NK-92 (cell line): ENCODE data around the gene FBLIM1.

Experiments used
- DNase-seq: peaks from one replicate; lab custom pipeline; 2025; ENCODE audit not compliant: unreplicated experiment; lab: John Stamatoyannopoulos, UW

Gene FBLIM1

DNA sequence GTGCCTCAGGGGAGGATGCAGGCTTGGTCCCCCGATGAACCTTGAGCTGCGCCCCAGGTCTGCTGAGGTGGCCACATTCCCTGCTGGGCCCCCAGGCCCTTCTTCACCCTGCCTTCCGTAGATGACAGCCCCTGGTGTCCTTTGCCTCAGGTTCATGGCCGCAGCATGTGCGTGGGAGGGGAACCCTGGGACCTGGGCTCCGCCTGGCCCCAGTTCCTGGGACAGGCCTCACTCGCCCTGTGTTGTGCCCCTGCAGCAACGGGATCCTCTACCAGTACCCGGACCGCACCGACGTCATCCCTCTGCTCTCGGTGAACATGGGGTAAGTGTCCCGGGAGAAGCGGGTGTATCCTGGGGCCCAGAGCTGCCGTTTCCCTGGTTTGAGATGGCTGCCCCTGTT, 27.7 kb upstream of the FBLIM1 start:
- no peak for DNase-seq

DNA sequence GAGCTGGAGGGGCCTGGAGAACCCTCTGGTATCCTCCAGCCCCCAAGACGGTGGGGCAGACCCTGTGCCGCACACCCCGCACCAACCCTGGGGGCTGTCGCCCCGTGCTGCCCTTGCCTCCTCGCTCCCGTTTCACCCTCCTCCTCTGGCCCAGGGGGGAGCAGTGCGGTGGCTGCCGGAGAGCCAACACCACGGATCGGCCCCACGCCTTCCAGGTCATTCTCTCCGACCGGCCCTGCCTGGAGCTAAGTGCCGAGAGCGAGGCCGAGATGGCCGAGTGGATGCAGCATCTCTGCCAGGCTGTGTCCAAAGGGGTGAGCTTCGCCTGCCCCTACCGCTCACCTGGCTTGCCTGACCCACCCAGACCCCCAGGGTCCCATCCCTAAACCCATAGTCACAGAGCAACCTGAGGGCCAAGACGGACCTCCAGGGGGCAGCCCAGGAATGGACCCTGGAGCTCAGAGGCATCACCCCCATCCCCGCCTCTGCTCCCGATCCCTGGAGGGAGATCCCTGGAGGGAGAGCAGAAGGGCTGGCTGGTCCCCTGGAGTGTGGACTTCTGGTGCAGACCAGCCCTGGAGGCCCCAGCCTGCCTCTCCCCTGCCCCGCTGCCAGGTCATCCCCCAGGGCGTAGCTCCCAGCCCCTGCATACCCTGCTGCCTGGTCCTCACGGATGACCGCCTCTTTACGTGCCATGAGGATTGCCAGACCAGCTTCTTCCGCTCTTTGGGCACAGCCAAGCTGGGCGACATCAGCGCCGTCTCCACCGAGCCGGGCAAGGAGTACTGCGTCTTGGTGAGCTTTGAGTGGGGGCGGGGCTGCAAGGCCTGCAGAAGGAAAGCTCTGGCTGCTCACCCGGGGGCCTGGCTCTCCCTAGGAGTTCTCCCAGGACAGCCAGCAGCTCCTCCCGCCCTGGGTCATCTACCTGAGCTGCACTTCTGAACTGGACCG, 26.6 kb upstream of the FBLIM1 start:
- DNase-seq, result no peak

GRCh38 chr1:15732686-15733081, 25.9 kb upstream of the FBLIM1 start:
- no peak for DNase-seq

GRCh38 chr1:15733218-15733725, 25.3 kb upstream of the FBLIM1 start:
- DNase-seq, result no peak

- DNase-seq, result no peak
Measured at GRCh38 chr1:15733726-15734226, 24.8 kb upstream of the FBLIM1 start.

DNA sequence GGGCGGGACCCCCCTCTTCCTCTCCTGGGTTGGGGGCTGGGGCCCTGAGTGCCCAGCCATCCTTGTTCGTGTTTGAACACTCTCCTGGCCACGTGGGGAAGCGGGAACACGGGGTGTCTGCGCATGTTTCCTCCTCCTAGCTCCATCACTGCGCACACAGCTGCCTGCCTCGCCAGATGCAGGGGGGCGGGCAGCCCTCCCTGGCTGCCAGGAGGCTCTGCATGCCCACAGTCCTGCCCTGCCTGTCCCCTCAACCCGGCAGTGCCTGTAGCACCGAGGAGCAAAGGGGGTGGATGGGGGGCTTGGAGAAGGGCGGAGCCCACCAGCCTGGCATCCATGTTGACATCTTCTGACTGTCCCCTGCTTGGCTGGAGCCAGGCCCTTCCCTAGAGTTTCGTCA, 24.3 kb upstream of the FBLIM1 start:
- no peak for DNase-seq

- DNase-seq, result no peak
Measured at GRCh38 chr1:15734901-15735300, 23.7 kb upstream of the FBLIM1 start.

GRCh38 chr1:15735304-15736037, 23.1 kb upstream of the FBLIM1 start:
- DNase-seq, result no peak

DNA sequence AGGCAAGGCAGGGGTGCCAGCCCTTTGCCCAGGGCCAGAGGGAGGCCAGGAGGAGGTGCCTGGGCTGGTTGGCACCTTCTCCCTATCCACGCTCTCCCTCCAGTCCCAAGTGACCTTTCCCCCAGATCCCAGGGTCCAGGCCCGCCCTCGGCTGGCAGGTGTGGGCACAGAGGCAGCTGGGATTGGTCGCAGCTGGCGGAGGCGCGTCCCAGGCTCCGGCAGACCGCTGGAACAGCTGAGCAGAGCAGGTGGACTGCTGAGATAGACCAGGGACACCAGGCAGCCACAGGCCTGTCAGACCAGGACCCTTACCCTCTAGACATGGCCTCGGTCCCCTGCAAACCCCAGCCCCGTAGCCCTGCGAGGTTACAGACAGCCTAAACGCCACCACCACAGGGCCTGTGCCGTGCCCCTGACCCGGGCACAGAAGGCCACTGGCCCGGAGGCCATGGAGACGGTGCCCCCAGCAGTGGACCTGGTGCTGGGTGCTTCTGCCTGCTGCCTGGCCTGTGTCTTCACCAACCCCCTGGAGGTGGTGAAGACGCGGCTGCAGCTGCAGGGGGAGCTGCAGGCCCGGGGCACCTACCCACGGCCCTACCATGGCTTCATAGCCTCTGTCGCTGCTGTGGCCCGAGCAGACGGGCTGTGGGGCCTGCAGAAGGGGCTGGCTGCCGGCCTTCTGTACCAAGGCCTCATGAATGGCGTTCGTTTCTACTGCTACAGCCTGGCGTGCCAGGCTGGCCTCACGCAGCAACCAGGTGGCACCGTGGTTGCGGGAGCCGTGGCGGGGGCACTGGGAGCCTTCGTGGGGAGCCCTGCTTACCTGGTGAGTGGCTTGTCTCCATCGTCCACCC, 22.3 kb upstream of the FBLIM1 start, which contains the start of gene SLC25A34:
TSS of gene SLC25A34 (plus strand) at position 221 of the 854 bp plus-strand sequence. CDS start at position 449, 228 bp downstream.
- DNase-seq, result no peak

GRCh38 chr1:15736892-15737261, 21.7 kb upstream of the FBLIM1 start:
- no peak for DNase-seq

- no peak for DNase-seq
Measured at GRCh38 chr1:15737324-15738319, 21.0 kb upstream of the FBLIM1 start.

DNA sequence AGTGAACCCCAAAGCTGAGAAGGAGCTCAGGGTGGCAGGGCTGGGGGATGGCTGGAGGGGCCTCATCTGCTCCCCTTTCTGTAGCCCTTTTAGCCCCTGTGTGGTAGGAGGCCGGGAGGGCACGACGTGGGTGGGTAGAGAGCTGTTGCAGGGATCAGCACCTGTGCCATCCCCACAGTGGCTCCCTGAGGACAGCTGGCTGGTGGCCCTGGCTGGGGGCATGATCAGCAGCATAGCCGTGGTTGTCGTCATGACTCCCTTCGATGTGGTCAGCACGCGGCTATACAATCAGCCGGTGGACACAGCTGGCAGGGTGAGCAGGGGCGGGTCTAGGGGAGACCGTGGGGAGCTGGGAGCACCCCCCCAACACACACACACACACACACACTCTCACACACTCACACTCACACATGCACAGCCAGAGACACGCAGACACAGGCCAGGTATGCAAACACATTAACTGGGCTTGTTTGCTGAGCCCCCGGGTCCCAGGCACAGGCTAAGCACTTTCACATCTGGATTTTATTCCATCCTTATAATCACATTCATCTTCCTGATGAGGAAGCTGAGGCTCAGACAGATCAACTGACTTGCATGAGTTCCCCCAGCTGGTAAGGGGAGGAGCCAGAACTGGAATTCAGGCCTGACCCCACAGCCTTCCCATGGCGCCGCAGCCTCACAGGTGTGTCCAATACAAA, 20.0 kb upstream of the FBLIM1 start:
- no peak for DNase-seq

- DNase-seq, result no peak
Measured at GRCh38 chr1:15739259-15739658, 19.3 kb upstream of the FBLIM1 start.

DNA sequence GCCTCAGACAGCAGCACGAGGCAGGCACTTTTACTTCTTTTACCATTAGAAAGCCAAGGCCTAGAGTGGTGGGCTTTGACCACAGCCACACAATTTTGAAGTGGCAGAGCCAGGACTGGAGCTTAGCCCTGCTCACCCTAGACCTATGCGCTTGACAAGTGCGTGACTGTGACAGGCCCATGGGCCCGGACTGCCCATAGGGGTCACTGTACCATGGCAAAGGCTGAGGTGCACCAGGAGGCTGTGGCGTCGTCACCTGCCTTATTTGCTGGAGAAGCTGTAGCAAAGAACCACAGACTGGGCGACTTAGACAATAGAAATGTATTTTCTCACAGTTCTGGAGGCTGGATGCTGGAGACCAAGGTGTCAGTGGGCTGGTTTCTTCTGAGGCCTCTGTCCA, 18.9 kb upstream of the FBLIM1 start:
- DNase-seq, result no peak

DNA sequence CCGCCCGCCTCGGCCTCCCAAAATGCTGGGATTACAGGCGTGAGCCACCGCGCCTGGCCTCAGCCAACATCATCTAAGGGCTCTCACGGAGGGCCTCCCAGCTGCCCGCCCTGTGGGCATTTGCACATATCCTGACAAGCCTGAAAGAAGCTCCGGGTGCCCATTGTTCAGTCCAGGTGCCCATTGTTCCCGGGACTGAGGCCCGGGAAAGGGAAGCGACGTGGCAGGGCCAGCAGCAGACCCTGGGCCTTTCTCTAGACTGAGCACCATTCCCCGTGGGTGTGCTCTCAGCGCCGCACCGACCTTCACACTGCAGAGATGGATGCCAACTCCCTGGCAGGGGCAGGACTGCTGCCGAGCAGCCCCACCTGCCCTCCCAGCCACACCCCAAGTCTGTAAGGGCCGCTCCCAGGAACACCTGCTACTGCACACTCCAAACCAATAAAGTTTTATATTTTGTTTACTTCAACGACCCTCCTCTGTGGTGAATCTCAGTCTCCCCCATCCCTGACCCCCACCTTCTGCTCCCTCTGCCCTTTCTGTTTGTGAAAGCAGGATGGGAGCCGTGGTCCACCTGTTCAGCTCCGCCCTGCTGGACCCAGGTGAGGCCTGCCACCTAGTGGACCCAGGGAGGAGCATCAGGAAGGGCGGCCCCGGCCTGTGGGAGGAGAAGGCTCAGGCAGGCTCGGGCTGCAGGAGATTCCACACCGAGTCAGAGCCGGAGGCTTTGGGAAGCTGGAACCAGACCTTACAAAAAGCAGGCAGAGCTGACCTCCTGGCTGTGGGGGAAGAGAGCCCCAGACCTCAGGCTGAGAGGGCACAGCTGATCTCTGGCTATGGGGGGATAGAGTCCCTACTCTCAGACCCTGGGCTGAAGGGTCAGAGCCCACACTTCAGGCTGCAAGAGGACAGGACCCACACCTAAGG, 17.4 kb upstream of the FBLIM1 start:
- DNase-seq, result no peak

DNA sequence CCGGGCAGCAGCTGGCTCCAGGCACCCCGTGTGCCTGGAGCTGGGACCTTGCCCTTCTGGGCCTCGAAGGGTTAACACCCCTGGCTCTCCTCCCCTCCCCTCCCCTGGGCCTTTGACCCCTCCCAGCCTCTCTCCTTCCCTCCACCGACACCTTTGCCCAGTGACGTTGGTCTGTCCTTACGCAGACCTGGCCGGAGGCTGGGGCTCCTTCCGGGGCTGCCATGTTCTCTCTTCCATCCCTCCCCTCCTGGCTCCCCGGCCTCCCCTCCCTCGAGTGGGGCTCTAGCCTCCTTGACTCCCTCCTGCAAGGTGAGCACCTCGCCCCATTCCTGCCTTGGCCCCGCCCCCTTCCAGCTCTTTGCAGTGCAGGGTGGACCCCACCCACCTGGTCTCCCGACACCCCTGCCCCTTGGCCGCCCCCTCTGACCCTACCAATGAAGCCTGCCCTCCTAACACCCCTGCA, 16.2 kb upstream of the FBLIM1 start, which contains the start of gene TMEM82:
TSS of gene TMEM82 (plus strand) at position 161 of the 463 bp plus-strand sequence. CDS start at position 222, 61 bp downstream.
- DNase-seq, result no peak

DNA sequence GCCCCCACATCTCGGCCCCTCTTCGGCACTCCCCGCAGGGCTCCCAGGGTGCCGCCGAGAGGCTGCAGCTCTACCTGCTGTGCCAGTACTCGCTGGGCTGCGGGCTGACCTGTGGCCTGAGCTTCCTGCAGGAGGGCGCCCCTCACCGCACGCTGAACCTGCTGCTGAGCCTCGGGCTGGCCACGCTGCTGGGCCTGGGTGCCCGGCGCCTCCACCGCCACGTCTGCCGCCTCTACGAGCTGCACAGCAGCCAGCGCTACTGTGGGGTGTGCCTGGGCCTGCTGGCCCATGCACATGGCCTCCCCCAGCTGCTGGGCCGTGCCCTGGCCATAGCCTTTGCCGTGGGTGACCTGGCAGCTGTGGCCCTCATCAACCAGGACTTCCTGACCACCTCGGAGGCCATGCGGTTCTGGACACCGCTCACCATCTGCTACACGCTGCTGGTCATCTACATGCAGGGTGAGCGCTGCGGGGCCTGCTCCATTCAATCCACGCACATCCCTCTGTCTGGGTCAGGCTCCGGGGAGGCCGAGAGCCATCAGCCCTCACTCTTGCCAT, 14.4 kb upstream of the FBLIM1 start:
- DNase-seq, result no peak
